Liver (tissue), 9 donors: Measurements from ENCODE around the gene PDZD8. TPM values are rescaled to one million over a fixed set of nuclear protein-coding genes. Genes with fewer than 3 reads are reported as not detected.
A peak's percentile ranks its signal among the peaks of the same experiment; 100 is the strongest.

Source experiments
- DNase-seq: peaks from one replicate; pipeline ENCODE4 v3.0.0-alpha.2; 2017; ENCODE audit warnings: low spot score
- H3K27ac ChIP-seq, 2 donors: one replicate each; pipeline ENCODE4 v1.7.0; 2013; ENCODE audit warnings: inconsistent platforms in 2 of 2, low read length in 2 of 2, control low read depth in 1 of 2, low read depth in 1 of 2, mild to moderate bottlenecking in 1 of 2
- H3K27me3 ChIP-seq, 4 donors: one replicate each; pipeline versions ENCODE4 v1.6.1 to v1.7.0; 2013; ENCODE audit warnings: low read length in 3 of 4, inconsistent platforms in 1 of 4, mild to moderate bottlenecking in 1 of 4, moderate library complexity in 1 of 4; ENCODE audit not compliant: control insufficient read depth in 4 of 4, insufficient read depth in 4 of 4
- H3K36me3 ChIP-seq, 4 donors: one replicate each; pipeline versions ENCODE4 v1.6.1 to v1.7.0; 2013; ENCODE audit warnings: low read length in 3 of 4, mild to moderate bottlenecking in 3 of 4, low read depth in 1 of 4, moderate library complexity in 1 of 4; ENCODE audit not compliant: control insufficient read depth in 4 of 4, insufficient read depth in 3 of 4
- H3K4me1 ChIP-seq, 4 donors: one replicate each; pipeline versions ENCODE4 v1.6.1 to v1.7.0; 2013; ENCODE audit warnings: low read length in 3 of 4, mild to moderate bottlenecking in 3 of 4, moderate library complexity in 1 of 4; ENCODE audit not compliant: control insufficient read depth in 4 of 4, insufficient read depth in 4 of 4
- H3K4me3 ChIP-seq, 3 donors: one replicate each; pipeline versions ENCODE4 v1.6.1 to v1.7.0; 2013; ENCODE audit warnings: low read length in 3 of 3, control low read depth in 1 of 3, low read depth in 1 of 3, mild to moderate bottlenecking in 1 of 3
- H3K9ac ChIP-seq, 2 donors: one replicate each; pipeline ENCODE4 v1.7.0; 2013; ENCODE audit warnings: low read length in 2 of 2, mild to moderate bottlenecking in 2 of 2, moderate library complexity in 2 of 2, control low read depth in 1 of 2, low read depth in 1 of 2
- H3K9me3 ChIP-seq, 4 donors: one replicate each; pipeline versions ENCODE4 v1.6.1 to v1.7.0; 2013; ENCODE audit warnings: low read length in 3 of 4; ENCODE audit not compliant: control insufficient read depth in 4 of 4
- EGR1 ChIP-seq, 2 donors: IDR thresholded peaks; 2 replicates each; pipeline ENCODE4 v1.6.1; 2016 to 2018; ENCODE audit warnings: antibody characterized with exemption in 2 of 2, low read depth in 2 of 2
- FOXA1 ChIP-seq: IDR thresholded peaks from 2 replicates; pipeline ENCODE4 v1.6.1; 2016; ENCODE audit warnings: antibody characterized with exemption
- FOXA2 ChIP-seq: IDR thresholded peaks from 2 replicates; pipeline ENCODE4 v1.6.1; 2016; ENCODE audit warnings: antibody characterized with exemption
- GABPA ChIP-seq, 2 donors: IDR thresholded peaks in 1 of 2; conservative IDR thresholded peaks in 1 of 2; 2 replicates each; pipeline ENCODE4 v1.6.1; 2016; ENCODE audit warnings: antibody characterized with exemption in 2 of 2, mild to moderate bottlenecking in 1 of 2, moderate library complexity in 1 of 2
- HNF4A ChIP-seq, 2 donors: conservative IDR thresholded peaks; 2 replicates each; pipeline ENCODE4 v1.6.1; 2016; ENCODE audit warnings: antibody characterized with exemption in 2 of 2, mild to moderate bottlenecking in 2 of 2
- HNF4G ChIP-seq: IDR thresholded peaks from 2 replicates; pipeline ENCODE4 v1.6.1; 2016; ENCODE audit warnings: antibody characterized with exemption
- JUND ChIP-seq, 2 donors: IDR thresholded peaks; 2 replicates each; pipeline ENCODE4 v1.6.1; 2016; ENCODE audit warnings: antibody characterized with exemption in 2 of 2
- NR2F2 ChIP-seq: IDR thresholded peaks from 2 replicates; pipeline ENCODE4 v1.6.1; 2016; ENCODE audit warnings: antibody characterized with exemption
- RAD21 ChIP-seq, 2 donors: IDR thresholded peaks; 2 replicates each; pipeline ENCODE4 v1.6.1; 2016; ENCODE audit warnings: antibody characterized with exemption in 2 of 2, mild to moderate bottlenecking in 2 of 2
- REST ChIP-seq: IDR thresholded peaks from 2 replicates; pipeline ENCODE4 v1.6.1; 2016; ENCODE audit warnings: antibody characterized with exemption, mild to moderate bottlenecking
- RXRA ChIP-seq, 2 donors: IDR thresholded peaks; 2 replicates each; pipeline ENCODE4 v1.6.1; 2017 to 2018; ENCODE audit warnings: antibody characterized with exemption in 2 of 2, mild to moderate bottlenecking in 1 of 2
- SP1 ChIP-seq: IDR thresholded peaks from 2 replicates; pipeline ENCODE4 v1.6.1; 2018; ENCODE audit warnings: antibody characterized with exemption, mild to moderate bottlenecking
- TAF1 ChIP-seq: conservative IDR thresholded peaks from 2 replicates; pipeline ENCODE4 v1.6.1; 2016; ENCODE audit warnings: antibody characterized with exemption, mild to moderate bottlenecking
- YY1 ChIP-seq: IDR thresholded peaks from 2 replicates; pipeline ENCODE4 v1.6.1; 2016; ENCODE audit warnings: antibody characterized with exemption, mild to moderate bottlenecking
- ZBTB33 ChIP-seq: IDR thresholded peaks from 2 replicates; pipeline ENCODE4 v1.6.1; 2016; ENCODE audit warnings: antibody characterized with exemption
- WGBS: extraction: QIAGEN DNeasy Blood & Tissue Kit; methylation state at CpG from one replicate; pipeline ENCODE4 v1.1.7; 2013; 5-methylcytosine and 5-hydroxymethylcytosine counted together
- polyA plus RNA-seq, 2 donors: library from polyadenylated mRNA; stranded (reverse) in 1 of 2; unstranded in 1 of 2; fragments of 200-250 nt in 1 of 2; fragments of >200 nt in 1 of 2; fragmentation: Nextera tagmentation in 1 of 2; extraction: Ambion mirVana in 1 of 2; gene quantifications; one replicate each; pipeline versions ENCODE4 v1.2.1 to v1.2.3, GENCODE V29; 2013 to 2015
- total RNA-seq, 2 donors: library from RNA; depleted of rRNA; stranded (reverse); fragments of >200 nt; gene quantifications; one replicate each; pipeline ENCODE4 v1.2.3, GENCODE V29; 2014
- TF ChIP-seq, protein P1 (sequence below): IDR thresholded peaks from 2 replicates; pipeline ENCODE4 v1.6.1; 2016; ENCODE audit warnings: antibody characterized with exemption
- TF ChIP-seq, protein P2 (sequence below): IDR thresholded peaks from 2 replicates; pipeline ENCODE4 v1.6.1; 2016; ENCODE audit warnings: antibody characterized with exemption
- TF ChIP-seq, protein P3 (sequence below): fragments of 150-350 bp; IDR thresholded peaks from 2 replicates; pipeline ENCODE4 v1.5.1; 2017; ENCODE audit warnings: improper control_type of control experiment, low read depth, low read length; ENCODE audit not compliant: missing input control
- donor health status: healthy.
- donor health status: healthy.
- donor health status: healthy.
- donor health status: healthy.
- donor health status: healthy.

Gene PDZD8
- total and polyA plus RNA-seq, 4 donors: 9.3 to 38.9 (median 15.1) TPM

GRCh38 chr10:117241541-117242462, 133.4 kb downstream of the PDZD8 start:
- peak overlapping the region in 1 of 3 donors; percentile 48 for H3K4me3 ChIP-seq
- H3K27me3 ChIP-seq: peaks cover 0 to 10% (median 2%) of the 10 kb centered on the region in 4 donors
- H3K27ac ChIP-seq: no peak overlapping the region

DNA sequence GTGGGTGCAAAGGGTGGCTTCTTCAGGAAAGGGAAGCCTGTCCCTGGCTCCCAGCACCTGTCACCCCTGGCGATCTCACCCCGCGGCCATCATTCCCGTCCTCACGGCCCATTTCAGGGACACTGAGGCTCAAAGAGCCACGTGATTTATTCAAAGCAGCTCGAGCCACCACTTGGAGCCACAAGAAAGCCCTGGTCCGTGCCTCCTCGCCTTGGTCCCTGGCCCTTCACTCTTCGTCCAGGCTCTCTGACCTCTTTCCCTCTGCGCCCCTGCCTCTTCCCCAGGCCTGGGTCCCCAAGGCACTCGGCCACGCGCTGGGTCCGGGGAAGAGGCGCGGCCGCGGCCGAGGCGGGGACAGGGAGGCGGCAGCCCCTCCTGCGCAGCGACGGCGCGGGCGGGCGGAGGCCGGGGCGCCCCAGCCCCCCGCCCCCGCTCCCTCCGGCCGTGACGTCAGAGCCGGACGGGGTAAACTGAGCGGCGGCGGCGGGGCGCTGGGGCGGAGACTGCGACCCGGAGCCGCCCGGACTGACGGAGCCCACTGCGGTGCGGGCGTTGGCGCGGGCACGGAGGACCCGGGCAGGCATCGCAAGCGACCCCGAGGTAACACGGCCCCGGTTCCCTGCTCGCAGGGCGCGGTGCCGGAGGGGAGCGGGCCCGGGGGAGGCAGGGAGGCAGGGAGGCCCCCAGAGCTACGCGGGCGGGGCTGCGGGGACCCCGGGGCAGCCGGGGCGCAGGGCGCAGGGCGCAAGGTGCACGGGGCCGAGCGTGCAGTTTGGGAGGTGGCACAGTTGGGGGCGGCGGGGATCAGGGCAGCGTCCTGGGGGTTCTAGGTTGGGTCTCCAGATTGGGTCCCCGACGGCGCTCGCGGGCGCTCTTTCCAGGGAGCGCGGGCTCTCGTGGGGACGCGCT, 134.4 kb downstream of the PDZD8 start, which contains the start of gene SLC18A2:
SLC18A2 (plus strand) TSS at position 494 of the 909 bp plus-strand sequence. CDS start 580 bp downstream, outside the sequence.
- Histone ChIP-seq H3K27ac (no peak within 1 kb of the TSS), H3K9ac (no peak within 1 kb of the TSS), H3K27me3 (peaks cover 0 to 10% (median 2%) of the 10 kb centered on the region in 4 donors), H3K4me3 (peak within 1 kb of the TSS in 1 of 3 donors; percentile 48), H3K36me3 (no peaks in the 10 kb centered on the region), H3K4me1 (peaks cover 0 to 12% (median 7%) of the 10 kb centered on the region in 4 donors), H3K9me3 (no peaks in the 10 kb centered on the region)
- no peak for DNase-seq
- WGBS: 5% methylated on average over 93 of the region's 93 CpGs
- no peak for TF ChIP-seq TAF1
- TF ChIP-seq RAD21 (IDR thresholded peaks at IDR 0.05): no peak
- no peak for TF ChIP-seq FOXA2
- no peak for TF ChIP-seq YY1
- no peak for TF ChIP-seq NR2F2
- TF ChIP-seq, protein P1, sequence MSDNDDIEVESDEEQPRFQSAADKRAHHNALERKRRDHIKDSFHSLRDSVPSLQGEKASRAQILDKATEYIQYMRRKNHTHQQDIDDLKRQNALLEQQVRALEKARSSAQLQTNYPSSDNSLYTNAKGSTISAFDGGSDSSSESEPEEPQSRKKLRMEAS: no peak
- TF ChIP-seq JUND (IDR thresholded peaks at IDR 0.05): no peak
- no peak for TF ChIP-seq HNF4G
- TF ChIP-seq FOXA1: no peak
- TF ChIP-seq, protein P2, sequence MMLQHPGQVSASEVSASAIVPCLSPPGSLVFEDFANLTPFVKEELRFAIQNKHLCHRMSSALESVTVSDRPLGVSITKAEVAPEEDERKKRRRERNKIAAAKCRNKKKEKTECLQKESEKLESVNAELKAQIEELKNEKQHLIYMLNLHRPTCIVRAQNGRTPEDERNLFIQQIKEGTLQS: no peak
- TF ChIP-seq ZBTB33: no peak
- no peak for TF ChIP-seq GABPA (IDR thresholded peaks at IDR 0.05 in 1 of 2, conservative IDR thresholded peaks at IDR 0.05 in 1 of 2)
- no peak for TF ChIP-seq REST
- TF ChIP-seq SP1: no peak
- TF ChIP-seq EGR1 (IDR thresholded peaks at IDR 0.05; ENCODE audit: low read depth in 2 of 2): no peak
- TF ChIP-seq, protein P3, sequence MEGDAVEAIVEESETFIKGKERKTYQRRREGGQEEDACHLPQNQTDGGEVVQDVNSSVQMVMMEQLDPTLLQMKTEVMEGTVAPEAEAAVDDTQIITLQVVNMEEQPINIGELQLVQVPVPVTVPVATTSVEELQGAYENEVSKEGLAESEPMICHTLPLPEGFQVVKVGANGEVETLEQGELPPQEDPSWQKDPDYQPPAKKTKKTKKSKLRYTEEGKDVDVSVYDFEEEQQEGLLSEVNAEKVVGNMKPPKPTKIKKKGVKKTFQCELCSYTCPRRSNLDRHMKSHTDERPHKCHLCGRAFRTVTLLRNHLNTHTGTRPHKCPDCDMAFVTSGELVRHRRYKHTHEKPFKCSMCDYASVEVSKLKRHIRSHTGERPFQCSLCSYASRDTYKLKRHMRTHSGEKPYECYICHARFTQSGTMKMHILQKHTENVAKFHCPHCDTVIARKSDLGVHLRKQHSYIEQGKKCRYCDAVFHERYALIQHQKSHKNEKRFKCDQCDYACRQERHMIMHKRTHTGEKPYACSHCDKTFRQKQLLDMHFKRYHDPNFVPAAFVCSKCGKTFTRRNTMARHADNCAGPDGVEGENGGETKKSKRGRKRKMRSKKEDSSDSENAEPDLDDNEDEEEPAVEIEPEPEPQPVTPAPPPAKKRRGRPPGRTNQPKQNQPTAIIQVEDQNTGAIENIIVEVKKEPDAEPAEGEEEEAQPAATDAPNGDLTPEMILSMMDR: no peak
- TF ChIP-seq HNF4A (conservative IDR thresholded peaks at IDR 0.05): no peak

More at GRCh38 chr10:117241541-117242462, 133.4 kb downstream of the PDZD8 start:
- WGBS: 7% methylated on average over 56 of the region's 56 CpGs
- TF ChIP-seq EGR1 (IDR thresholded peaks at IDR 0.05; ENCODE audit: low read depth in 2 of 2) (no peak), NR2F2 (no peak), RAD21 (IDR thresholded peaks at IDR 0.05) (no peak), TAF1 (no peak), HNF4A (conservative IDR thresholded peaks at IDR 0.05) (no peak), RXRA (IDR thresholded peaks at IDR 0.05) (no peak), HNF4G (no peak)
- TF ChIP-seq, protein P2: no peak
- H3K36me3 ChIP-seq: no peaks in the 10 kb centered on the region
- H3K4me1 ChIP-seq: peaks cover 0 to 12% (median 7%) of the 10 kb centered on the region in 4 donors
- H3K9me3 ChIP-seq: no peaks in the 10 kb centered on the region
- no peak overlapping the region for H3K9ac ChIP-seq
- DNase-seq: no peak
